ENCODE data around the gene ZMIZ1. TPM values are rescaled to one million over a fixed set of nuclear protein-coding genes. Genes with fewer than 3 reads are reported as not detected.

Gene ZMIZ1
- polyA plus RNA-seq, 1 donor from 2014 or later = 4.6 TPM

DNA sequence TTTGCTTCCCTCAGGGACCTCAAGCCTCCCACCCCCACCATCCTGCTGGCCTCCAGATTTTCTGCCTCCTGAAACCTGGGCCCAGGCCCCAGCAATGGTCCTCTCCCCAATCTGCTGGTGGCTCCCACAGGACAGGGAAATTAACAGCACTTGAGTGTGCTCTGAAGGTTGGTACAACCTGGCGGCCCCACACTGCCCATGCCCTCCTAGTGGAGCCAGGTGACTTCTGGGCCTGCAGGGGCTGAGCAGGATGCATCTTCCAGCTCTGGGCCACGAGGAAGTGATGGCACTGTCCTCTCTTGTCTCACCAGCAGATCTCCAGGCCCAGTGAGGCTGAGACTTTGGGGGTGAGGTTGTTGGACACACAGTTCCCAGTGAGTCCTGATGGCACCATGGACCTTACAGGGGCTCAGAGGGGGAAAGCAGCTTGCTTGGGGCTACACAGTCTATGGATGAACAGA is 3.6 kb upstream of the ZMIZ1 start:
- no peaks in the 10 kb centered on the region for H3K36me3 Mint-ChIP-seq
- peak overlapping the region in 1 of 3 donors; percentile 43 for H3K27ac Mint-ChIP-seq

DNA sequence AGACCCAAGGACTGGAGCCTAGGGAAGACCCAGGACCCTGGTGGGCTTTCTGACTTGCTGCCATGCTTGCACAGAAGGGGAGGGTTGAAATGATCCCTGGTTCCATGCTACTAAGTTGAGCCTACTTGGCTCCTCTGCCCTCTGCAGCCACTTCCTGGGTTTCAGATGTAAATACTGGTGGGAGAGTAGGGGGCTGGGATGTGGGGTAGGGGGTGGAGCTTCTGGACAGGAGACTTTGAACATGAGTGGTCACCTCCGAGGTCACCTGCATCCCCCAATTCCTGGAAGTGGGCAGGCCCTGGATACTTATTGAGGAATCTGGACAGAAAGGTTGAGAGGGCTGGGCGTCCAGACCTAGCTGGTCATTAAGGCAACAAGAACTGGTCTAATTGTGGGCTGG is 2.9 kb upstream of the ZMIZ1 start:
- peaks cover 0 to 11% (median 7%) of the 10 kb centered on the region in 3 donors for H3K4me1 Mint-ChIP-seq

More for the DNA sequence above, 3.6 kb upstream of the ZMIZ1 start:
- H3K9me3 Mint-ChIP-seq = no peaks in the 10 kb centered on the region
- peaks cover 0 to 11% (median 7%) of the 10 kb centered on the region in 3 donors for H3K4me1 Mint-ChIP-seq
- H3K4me3 Mint-ChIP-seq = peak overlapping the region; percentile 4 to 63 (median 47)
- H3K27me3 Mint-ChIP-seq = peaks cover 11% of the 10 kb centered on the region

DNA sequence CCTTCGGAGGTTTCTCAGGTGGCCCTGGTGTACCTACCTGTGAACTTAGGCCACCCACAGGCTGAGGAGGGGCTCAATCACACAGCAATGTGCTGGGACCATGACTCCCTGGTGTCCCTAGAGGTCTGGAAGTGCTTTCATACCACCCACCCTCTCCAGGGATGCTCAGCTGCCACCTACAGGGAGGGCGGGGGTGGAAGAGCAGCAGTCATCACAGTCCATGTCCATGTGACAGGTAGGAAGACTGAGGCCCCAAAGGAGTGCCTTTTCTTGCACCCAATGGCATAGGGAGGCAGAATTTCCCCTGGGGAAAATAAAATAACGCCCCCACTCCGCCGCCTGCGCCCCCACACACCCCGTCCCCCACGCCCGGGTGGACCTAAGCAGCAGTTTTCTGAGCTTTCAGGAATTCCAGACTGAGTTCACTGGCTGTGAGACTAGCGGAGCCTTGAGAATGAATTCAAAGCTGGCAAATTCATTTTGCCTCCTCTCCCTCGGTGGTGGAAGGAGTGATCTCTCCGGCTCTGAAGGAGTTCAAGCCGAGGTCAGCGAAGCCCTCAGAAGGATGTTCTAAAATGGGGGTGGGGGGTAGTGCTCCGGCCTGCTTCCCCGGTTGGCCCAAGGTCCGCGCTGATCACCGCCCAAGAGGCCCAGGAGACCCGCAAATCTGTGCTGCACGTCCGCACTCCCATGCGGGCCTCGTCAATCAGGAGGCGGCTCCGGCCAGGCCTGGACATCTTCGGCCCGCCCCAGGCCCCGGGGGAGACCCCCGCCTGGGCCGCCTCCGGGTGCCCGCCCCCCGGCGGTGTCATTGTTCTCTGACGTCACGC is 2.1 kb upstream of the ZMIZ1 start:
- Mint-ChIP-seq H3K9me3 (no peaks in the 10 kb centered on the region), H3K4me3 (peak overlapping the region; percentile 75 to 93 (median 87)), H3K27me3 (peaks cover 15% of the 10 kb centered on the region), H3K27ac (peak overlapping the region in 1 of 3 donors; percentile 64), H3K4me1 (peaks cover 5 to 14% (median 7%) of the 10 kb centered on the region in 3 donors), H3K36me3 (no peaks in the 10 kb centered on the region)

More for the DNA sequence above, 2.9 kb upstream of the ZMIZ1 start:
- Mint-ChIP-seq H3K9me3 (no peaks in the 10 kb centered on the region), H3K36me3 (no peaks in the 10 kb centered on the region), H3K27ac (peak overlapping the region in 1 of 3 donors; percentile 50), H3K27me3 (peaks cover 9% of the 10 kb centered on the region), H3K4me3 (peak overlapping the region in 3 of 4 donors; percentile 63 to 75 (median 67))

DNA sequence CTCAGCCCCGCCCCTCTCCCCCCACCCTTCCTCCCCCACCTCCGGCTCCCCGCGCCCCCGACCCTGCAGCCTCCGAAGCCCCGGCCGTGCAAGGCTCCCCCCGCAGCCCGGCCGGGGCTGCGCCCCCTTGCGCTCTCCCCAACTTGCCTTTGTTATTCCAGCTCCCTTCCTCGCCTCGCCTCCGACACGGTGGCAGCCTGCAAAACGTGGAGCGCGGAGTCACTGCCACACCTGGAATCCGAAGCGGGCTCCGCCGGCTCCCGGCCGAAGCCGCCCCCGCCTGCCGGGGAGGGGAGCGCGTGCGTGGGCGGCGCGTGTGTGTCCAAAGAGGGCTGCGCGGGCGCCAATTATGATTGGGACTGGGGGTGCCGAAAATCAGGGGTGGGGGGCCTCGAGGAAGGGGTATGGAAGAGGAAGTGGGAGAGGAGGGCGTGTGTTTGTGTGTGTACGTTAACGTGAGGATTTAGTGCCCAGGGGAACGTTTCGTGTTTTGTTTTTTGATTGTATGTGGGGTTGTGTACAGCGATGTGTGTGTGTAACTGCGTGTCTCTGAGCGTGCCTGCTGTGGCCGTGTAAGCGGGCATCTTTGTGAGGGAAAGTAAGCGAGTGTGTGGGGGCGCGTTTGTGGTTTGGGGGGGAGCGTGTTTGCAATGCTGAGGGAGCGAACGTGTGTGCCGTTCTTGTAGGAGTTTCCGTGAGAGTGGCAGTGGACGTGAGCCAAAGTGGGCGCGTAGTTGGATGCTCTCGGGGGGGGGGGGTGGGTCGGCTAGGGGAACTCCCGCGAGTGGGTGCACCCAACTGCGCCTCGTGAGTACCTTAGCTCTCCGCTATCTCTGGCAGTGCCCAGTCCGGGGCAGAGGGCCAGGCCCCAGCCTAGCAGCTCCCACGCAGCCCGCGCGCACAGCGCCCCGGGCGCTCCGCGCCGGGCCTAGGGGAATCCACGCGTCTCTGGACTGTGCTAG is 1.2 kb upstream of the ZMIZ1 start:
- Mint-ChIP-seq H3K9me3 (no peaks in the 10 kb centered on the region), H3K36me3 (no peaks in the 10 kb centered on the region), H3K27ac (peak overlapping the region in 1 of 3 donors; percentile 64), H3K27me3 (peaks cover 23% of the 10 kb centered on the region), H3K4me3 (peak overlapping the region; percentile 88 to 100 (median 92)), H3K4me1 (peaks cover 5 to 14% (median 7%) of the 10 kb centered on the region in 3 donors)

DNA sequence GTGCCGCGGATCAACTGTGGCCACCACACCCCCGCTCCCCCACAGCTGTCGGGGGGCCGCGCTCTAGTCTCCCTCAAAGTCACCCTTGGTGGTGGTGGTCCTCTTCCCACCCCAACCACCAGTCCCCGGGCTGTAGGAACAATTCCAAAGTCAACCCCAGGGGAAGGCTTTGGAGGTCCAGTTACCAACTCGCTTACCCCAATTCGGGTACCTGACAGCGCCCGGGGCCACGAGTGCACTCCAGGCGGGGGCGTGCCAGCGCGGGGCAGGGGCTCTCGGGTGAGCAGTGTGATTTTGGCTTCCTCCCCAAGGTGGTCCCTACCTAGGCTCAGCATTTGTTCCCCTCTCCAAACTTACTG is 584 bp upstream of the ZMIZ1 start:
- Mint-ChIP-seq H3K4me1 (peaks cover 5 to 10% (median 7%) of the 10 kb centered on the region in 3 donors), H3K9me3 (no peaks in the 10 kb centered on the region), H3K27ac (peak overlapping the region in 1 of 3 donors; percentile 70), H3K36me3 (no peaks in the 10 kb centered on the region), H3K4me3 (peak overlapping the region; percentile 74 to 94 (median 86)), H3K27me3 (peaks cover 24% of the 10 kb centered on the region)

DNA sequence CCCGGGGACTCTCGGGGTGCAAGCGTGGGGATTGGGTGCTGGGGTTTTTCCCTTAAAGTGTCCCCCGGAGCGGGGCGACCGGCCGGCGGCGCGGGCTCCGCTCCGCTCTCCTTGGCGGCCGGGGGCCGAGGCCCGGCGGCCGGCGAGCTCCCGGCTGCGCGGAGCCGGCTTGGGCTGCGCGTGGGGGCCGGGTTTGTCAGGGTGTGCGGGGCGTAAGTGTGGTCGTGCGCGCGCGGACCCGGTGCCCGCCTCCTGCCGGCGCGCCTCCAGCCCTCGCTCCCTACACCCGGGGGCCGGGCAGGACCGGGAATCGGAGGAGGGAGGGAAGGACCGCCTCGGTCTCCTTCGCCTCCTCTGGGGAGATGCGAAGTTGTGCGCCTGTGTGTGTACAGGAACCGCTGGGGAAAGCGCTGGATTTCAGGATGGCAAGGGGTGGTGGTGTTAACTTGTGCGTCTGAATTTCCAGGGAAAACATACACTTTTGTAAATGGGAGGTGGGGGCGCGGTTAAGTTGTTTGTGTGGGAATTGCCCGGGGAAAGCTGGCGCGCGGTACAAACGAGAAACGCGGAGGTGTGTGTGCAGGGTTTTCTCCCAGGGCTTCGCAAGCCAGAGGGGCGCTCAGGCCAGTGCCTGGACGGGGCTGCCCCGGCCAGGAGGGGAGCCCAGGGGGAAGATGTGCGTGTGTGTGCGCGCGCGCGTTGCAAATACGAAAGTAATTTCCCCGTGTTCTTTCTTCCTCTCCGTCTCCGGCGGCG is 737 bp downstream of the ZMIZ1 start:
- peaks cover 32% of the 10 kb centered on the region for H3K27me3 Mint-ChIP-seq
- no peaks in the 10 kb centered on the region for H3K36me3 Mint-ChIP-seq
- no peaks in the 10 kb centered on the region for H3K9me3 Mint-ChIP-seq
- H3K27ac Mint-ChIP-seq = peak overlapping the region in 2 of 3 donors; percentile 81 to 96
- H3K4me1 Mint-ChIP-seq = peaks cover 5 to 7% (median 5%) of the 10 kb centered on the region in 3 donors
- peak overlapping the region; percentile 89 to 97 (median 96) for H3K4me3 Mint-ChIP-seq

DNA sequence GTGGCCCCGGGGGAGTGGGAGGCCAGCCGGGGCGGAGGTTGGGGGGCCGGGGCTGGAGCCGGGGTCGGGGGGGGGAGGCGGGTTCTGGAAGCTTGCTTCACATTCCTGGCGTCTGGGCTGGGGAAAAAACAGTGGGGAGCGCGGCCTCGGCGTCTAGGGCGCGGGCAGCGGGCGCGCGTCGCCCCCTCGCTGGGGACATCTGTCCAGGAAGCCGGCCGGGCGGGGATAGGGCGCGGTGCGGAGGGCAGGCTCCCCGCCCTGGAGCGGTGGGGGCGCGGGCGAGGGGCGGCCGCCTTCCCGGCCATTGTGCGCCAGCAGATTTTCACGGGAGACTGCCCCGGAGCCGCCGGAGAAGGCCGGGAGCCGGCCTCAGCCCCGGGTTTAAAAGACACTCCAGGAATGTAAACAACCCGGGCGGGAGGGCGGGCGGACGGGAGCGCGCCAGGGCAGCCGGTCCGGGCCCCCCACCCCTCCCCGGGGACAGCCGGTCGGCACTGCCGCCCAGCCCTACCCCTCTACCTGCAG is 1.4 kb downstream of the ZMIZ1 start:
- H3K36me3 Mint-ChIP-seq = no peaks in the 10 kb centered on the region

DNA sequence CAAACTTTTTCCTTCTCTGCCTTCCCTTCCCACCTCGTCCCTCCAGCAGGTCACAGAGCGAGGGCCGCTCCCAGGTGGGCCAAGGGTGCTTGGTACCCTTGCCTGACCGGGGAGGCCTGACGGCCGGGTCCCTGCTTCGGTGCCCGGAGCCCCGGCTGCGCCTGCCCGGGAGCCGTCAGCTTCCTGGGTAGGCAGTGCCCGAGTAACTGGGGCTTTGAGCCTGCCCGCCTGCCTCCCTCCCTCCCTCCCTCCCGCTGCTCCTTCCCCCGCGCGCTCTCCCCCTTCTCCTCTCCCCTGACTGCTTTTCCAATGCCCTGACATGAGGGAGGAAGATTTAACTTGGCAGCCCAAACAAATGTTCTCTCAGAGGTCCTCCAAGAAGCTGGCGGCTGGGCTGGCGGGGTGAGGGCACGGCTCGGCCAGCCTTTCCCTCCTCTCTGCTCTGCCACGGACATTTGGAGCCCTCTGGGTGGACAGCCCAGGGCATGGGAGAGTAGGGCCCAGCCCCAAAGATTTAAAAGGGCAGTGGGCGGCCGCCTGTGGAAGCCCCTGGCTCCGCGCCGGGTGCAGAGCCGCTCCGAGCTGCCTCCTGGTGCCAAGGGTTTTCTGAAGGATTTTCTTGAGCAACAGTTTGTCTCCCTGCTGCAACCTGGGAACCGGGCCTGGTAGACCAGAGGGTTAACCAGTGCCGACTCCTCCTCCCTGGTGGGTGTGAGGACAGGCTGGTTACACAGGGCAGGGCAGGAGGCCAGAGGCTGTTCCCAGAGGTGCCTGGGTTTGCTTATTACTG is 2.0 kb downstream of the ZMIZ1 start:
- H3K4me3 Mint-ChIP-seq = peak overlapping the region; percentile 63 to 87 (median 86)
- no peaks in the 10 kb centered on the region for H3K9me3 Mint-ChIP-seq
- peaks cover 5 to 7% (median 5%) of the 10 kb centered on the region in 3 donors for H3K4me1 Mint-ChIP-seq
- peaks cover 36% of the 10 kb centered on the region for H3K27me3 Mint-ChIP-seq
- no peak overlapping the region for H3K27ac Mint-ChIP-seq
- no peaks in the 10 kb centered on the region for H3K36me3 Mint-ChIP-seq

More for the DNA sequence above, 1.4 kb downstream of the ZMIZ1 start:
- H3K4me1 Mint-ChIP-seq = peaks cover 5 to 7% (median 5%) of the 10 kb centered on the region in 3 donors
- H3K9me3 Mint-ChIP-seq = no peaks in the 10 kb centered on the region
- peaks cover 35% of the 10 kb centered on the region for H3K27me3 Mint-ChIP-seq
- peak overlapping the region; percentile 89 to 97 (median 96) for H3K4me3 Mint-ChIP-seq
- H3K27ac Mint-ChIP-seq = peak overlapping the region in 1 of 3 donors; percentile 96

DNA sequence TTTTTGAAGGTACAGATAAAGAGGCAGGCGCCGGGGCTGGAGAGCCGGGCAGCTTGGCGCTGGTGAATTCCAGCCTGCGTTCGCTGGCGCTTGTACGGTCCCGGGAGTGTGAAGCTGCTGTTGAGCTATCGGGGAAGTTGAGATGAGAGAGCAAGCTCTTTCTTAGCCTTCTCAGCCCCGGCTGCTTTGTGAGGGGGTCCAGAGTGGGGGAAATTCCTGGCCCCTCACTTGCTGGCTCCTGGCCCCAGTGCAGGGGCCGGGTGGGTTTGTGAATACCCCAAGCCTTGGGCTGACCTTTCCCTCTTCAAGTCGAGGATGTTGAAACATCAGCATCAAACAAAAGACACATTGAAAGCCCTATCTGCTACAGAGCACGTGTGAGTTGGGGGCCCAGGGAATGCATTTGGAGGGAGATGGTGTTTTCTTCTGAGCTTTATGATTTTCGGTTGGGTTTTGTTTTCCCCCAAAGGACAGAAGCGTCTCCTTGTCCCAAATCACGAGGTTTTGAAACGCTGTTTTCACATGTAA is 2.7 kb downstream of the ZMIZ1 start:
- H3K36me3 Mint-ChIP-seq = no peaks in the 10 kb centered on the region
- H3K4me1 Mint-ChIP-seq = peaks cover 4 to 9% (median 5%) of the 10 kb centered on the region in 3 donors
- H3K4me3 Mint-ChIP-seq = peak overlapping the region; percentile 39 to 87 (median 68)
- peaks cover 38% of the 10 kb centered on the region for H3K27me3 Mint-ChIP-seq
- no peak overlapping the region for H3K27ac Mint-ChIP-seq
- H3K9me3 Mint-ChIP-seq = no peaks in the 10 kb centered on the region

DNA sequence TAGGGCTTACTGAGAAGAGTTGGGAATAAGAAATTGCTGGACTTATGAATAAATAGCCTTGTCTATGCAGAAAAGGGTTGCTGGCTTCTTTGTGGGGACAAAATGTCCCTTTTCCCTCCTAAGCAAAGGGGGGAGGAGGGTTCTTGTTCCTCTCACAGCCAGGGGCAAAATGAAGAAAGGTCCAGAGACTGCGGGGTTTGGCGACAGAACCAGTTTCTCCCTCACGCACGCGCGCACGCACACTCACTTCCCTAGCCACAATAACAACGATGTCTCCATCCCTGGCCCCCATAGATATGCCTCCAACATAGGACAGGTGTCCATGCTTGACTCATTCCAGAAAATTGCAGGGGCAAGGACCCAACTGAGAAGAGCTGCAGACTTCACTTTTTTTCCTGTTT is 3.3 kb downstream of the ZMIZ1 start:
- Mint-ChIP-seq H3K36me3 (no peaks in the 10 kb centered on the region), H3K9me3 (no peaks in the 10 kb centered on the region), H3K27ac (no peak overlapping the region), H3K4me1 (peaks cover 4 to 9% (median 5%) of the 10 kb centered on the region in 3 donors), H3K27me3 (peaks cover 38% of the 10 kb centered on the region), H3K4me3 (peak overlapping the region in 2 of 4 donors; percentile 54 to 87)

DNA sequence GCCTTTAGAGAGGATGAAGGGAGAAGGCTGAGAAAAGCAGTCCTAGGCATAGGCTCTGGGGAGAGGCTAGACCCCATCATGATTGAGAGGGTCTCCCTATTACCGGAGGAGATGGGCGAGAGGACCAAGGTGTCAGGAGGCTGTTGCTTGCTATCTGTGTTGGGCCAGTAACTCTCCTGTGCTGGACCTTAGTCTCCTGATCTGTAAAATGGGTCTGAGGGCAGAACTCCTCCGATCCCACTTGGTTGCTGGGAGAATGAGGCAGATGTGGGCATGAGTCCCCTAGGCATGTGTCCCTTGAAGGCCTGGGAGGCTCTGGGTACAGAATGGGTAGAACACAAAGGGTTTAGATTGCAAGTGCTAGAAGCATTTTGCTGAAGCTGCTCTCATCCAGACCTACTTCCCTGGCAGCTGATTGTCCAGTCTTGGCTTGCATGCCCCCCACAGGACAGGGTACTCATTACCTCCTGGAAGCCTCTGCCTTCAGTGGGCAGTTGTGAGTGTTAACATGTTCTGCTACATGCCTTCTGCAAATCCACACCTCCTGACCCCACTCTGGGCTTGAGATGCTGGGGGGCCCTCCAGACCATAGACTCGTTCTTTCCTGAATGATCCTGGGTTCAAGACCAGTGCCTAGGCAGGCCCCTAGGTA is 4.4 kb downstream of the ZMIZ1 start:
- Mint-ChIP-seq H3K4me3 (peak overlapping the region in 1 of 4 donors; percentile 87), H3K9me3 (no peaks in the 10 kb centered on the region), H3K36me3 (no peaks in the 10 kb centered on the region), H3K4me1 (peaks cover 4 to 6% (median 5%) of the 10 kb centered on the region in 3 donors), H3K27ac (no peak overlapping the region), H3K27me3 (peaks cover 38% of the 10 kb centered on the region)

DNA sequence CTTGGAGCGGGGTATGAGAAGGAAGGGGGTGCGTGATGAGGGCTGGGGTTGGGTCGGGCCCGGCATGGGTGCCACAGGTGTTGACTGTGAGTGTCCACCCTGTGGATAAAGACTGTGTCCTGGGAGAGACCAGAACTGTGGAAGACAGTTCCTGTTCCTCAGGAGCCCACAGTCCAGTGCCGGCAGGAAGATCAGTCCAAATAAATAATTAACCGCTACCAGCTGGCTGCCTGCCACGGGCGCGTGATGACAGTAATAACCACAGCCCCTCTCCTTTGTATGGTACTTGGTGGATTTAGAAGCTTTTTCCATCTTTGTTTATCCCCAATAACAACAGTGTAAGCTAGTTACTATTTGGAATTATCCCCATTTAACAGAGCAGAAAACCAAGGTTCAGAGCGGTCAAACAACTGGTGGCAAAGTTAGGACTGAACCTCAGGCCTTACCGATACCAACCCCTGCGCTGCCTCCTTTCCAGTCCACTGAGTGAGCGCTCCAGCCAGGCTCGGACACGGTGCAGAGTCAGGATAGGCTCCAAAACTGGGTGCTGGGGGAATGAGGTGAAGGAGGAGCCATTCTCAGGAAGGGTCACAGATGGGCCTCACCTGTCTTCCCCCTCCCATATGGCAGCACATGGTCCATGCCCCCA is 5.1 kb downstream of the ZMIZ1 start:
- Mint-ChIP-seq H3K36me3 (no peaks in the 10 kb centered on the region), H3K27ac (no peak overlapping the region), H3K9me3 (no peaks in the 10 kb centered on the region), H3K27me3 (peaks cover 38% of the 10 kb centered on the region), H3K4me3 (peak overlapping the region in 2 of 4 donors; percentile 17 to 43), H3K4me1 (peaks cover 3 to 5% (median 4%) of the 10 kb centered on the region in 3 donors)

All from IgD-negative memory B cell (primary cell).